Sigmoid colon (tissue), 4 donors: ENCODE results near the gene USP2.

Source experiments
- POLR2A ChIP-seq, 2 donors: fragments of 450-650 bp; IDR thresholded peaks; one replicate each; pipeline ENCODE4 v1.6.1; 2016; ENCODE audit warnings: antibody characterized with exemption in 2 of 2, mild to moderate bottlenecking in 2 of 2, moderate library complexity in 2 of 2
- POLR2AphosphoS5 ChIP-seq, 4 donors: sonication (generic); formaldehyde crosslinking; IDR thresholded peaks; one replicate each; pipeline ENCODE4 v1.6.1; 2017; ENCODE audit warnings: antibody characterized with exemption in 4 of 4
- TF ChIP-seq, protein P1 (sequence below), 4 experiments: fragments of 450-650 bp in 3 of 4; fragments of 200-600 bp in 1 of 4; IDR thresholded peaks; one replicate each; pipeline ENCODE4 v1.5.1; 2016 to 2019; ENCODE audit warnings: antibody characterized with exemption in 4 of 4, mild to moderate bottlenecking in 3 of 4, moderate library complexity in 2 of 4

DNA sequence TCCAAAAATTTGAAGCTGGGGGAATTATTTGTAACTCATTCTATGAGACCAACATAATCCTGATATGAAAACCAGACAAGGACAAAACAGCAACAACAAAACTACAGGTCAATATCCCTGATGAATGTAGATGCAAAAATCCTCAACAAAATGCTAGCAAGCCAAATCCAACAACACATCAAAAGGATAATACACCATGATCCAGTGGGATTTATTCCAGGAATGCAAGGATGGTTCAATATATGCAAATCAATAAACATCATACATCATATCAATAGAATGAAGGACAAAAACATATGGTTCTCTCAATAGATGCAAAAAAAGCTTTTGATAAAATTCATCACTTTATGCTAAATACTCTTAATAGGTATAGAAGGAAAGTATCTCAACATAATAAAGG lies 19.4 kb upstream of the USP2 start:
- TF ChIP-seq POLR2A (IDR thresholded peaks at IDR 0.05) (no peak), POLR2AphosphoS5 (IDR thresholded peaks at IDR 0.05) (no peak)
- TF ChIP-seq, protein P1, sequence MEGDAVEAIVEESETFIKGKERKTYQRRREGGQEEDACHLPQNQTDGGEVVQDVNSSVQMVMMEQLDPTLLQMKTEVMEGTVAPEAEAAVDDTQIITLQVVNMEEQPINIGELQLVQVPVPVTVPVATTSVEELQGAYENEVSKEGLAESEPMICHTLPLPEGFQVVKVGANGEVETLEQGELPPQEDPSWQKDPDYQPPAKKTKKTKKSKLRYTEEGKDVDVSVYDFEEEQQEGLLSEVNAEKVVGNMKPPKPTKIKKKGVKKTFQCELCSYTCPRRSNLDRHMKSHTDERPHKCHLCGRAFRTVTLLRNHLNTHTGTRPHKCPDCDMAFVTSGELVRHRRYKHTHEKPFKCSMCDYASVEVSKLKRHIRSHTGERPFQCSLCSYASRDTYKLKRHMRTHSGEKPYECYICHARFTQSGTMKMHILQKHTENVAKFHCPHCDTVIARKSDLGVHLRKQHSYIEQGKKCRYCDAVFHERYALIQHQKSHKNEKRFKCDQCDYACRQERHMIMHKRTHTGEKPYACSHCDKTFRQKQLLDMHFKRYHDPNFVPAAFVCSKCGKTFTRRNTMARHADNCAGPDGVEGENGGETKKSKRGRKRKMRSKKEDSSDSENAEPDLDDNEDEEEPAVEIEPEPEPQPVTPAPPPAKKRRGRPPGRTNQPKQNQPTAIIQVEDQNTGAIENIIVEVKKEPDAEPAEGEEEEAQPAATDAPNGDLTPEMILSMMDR (IDR thresholded peaks at IDR 0.05): no peak
